ENCODE results near the gene CACHD1.

DNA sequence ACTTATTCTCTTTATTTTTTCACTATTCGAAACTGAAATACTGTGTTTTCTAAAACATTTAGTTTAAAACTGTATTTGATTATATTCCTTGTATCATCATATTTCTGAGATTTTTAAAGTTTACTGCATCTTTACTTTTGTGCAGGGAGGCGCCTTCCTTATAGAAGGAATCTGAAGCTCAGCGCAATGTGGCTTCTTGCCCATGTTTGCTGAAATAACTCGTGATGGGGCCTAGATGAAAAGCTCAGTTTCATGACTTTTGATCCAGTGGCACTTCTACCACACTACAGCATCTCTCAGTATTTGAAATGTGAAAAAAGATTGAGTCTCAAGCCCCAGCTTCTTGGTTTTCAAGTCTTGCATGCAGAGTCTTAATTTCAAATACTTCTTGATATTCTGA is 28.4 kb downstream of the CACHD1 start:
- TF ChIP-seq HDAC2 (IDR thresholded peaks at IDR 0.05): no peak
- no peak for TF ChIP-seq POLR2AphosphoS5 (IDR thresholded peaks at IDR 0.05; ENCODE audit: control insufficient read depth, insufficient read depth, low read depth, low read length)
- no peak for TF ChIP-seq AFF4 (CRISPR knock-in tag; IDR thresholded peaks at IDR 0.05)
- no peak for TF ChIP-seq POLR2A (conservative IDR thresholded peaks at IDR 0.05)
- no peak for TF ChIP-seq COPS2 (conservative IDR thresholded peaks at IDR 0.05)

Data from K562 (cell line).